ENCODE data around the gene GALM. TPM values are rescaled to one million over a fixed set of nuclear protein-coding genes. Genes with fewer than 3 reads are reported as not detected.

Gene GALM
- polyA plus RNA-seq, 1 donor (not counting 4 experiments of a cell fraction or from before 2014, with no cell fraction given): 1.2 TPM

GRCh38 chr2:38634684-38635083 lies 31.2 kb upstream of the GALM start:
- H3K27me3 ChIP-seq (ENCODE audit: control insufficient read depth, extremely low read depth, insufficient read depth, low read length): no peaks in the 10 kb centered on the region

GRCh38 chr2:38635139-38635538 lies 30.8 kb upstream of the GALM start:
- no peaks in the 10 kb centered on the region for H3K27me3 ChIP-seq (ENCODE audit: control insufficient read depth, extremely low read depth, insufficient read depth, low read length)
- H3K9me3 ChIP-seq (ENCODE audit: control insufficient read depth, low read depth, low read length): no peaks in the 10 kb centered on the region
- H4K20me1 ChIP-seq (ENCODE audit: control insufficient read depth, extremely low read depth, insufficient read depth, low read length): no peaks in the 10 kb centered on the region
- no peaks in the 10 kb centered on the region for H3K79me2 ChIP-seq (ENCODE audit: control insufficient read depth, insufficient read depth, low read length)
- H3K4me2 ChIP-seq (ENCODE audit: control insufficient read depth, extremely low read depth, insufficient read depth, low read depth, low read length): no peak overlapping the region
- no peak overlapping the region for H3K4me3 ChIP-seq (ENCODE audit: control insufficient read depth in 2 of 3, extremely low read depth in 1 of 3, insufficient read depth in 2 of 3, low read depth in 1 of 3, low read length in 3 of 3)
- TF ChIP-seq CTCF (optimal IDR thresholded peaks at IDR 0.05 in 1 of 3, IDR thresholded peaks at IDR 0.05 in 1 of 3, conservative IDR thresholded peaks at IDR 0.05 in 1 of 3; ENCODE audit: extremely low read depth in 1 of 3, insufficient read depth in 2 of 3, low read length in 3 of 3) (no peak), EZH2 (IDR thresholded peaks at IDR 0.05; ENCODE audit: low read length) (no peak)
- H2AFZ ChIP-seq (ENCODE audit: control insufficient read depth, low read length): no peak overlapping the region
- H3K36me3 ChIP-seq (ENCODE audit: control insufficient read depth in 2 of 2, extremely low read depth in 1 of 2, insufficient read depth in 2 of 2, low read length in 2 of 2): no peaks in the 10 kb centered on the region
- DNase-seq (ENCODE audit: low read depth, low spot score) (no peak), FAIRE-seq (no peak)
- dilution Hi-C loops (cut with MboI; ENCODE audit: extremely low pct_ligation_motif_present, low sequenced_read_pairs): no loop called here
- H3K4me1 ChIP-seq (ENCODE audit: control insufficient read depth, extremely low read depth, insufficient read depth, low read length): no peaks in the 10 kb centered on the region
- H3K9me1 ChIP-seq (ENCODE audit: control insufficient read depth, extremely low read depth, insufficient read depth, low read length): no peaks in the 10 kb centered on the region
- no peak overlapping the region for H3K9ac ChIP-seq (ENCODE audit: control insufficient read depth, extremely low read depth, insufficient read depth, low read length)
- H3K27ac ChIP-seq (ENCODE audit: control insufficient read depth, insufficient read depth, low read length): no peak overlapping the region

More at GRCh38 chr2:38634684-38635083, 31.2 kb upstream of the GALM start:
- no peak for FAIRE-seq
- Histone ChIP-seq H3K9ac (ENCODE audit: control insufficient read depth, extremely low read depth, insufficient read depth, low read length) (no peak overlapping the region), H3K4me2 (ENCODE audit: control insufficient read depth, extremely low read depth, insufficient read depth, low read depth, low read length) (no peak overlapping the region), H3K79me2 (ENCODE audit: control insufficient read depth, insufficient read depth, low read length) (no peaks in the 10 kb centered on the region), H2AFZ (ENCODE audit: control insufficient read depth, low read length) (no peak overlapping the region), H3K9me1 (ENCODE audit: control insufficient read depth, extremely low read depth, insufficient read depth, low read length) (no peaks in the 10 kb centered on the region), H3K27ac (ENCODE audit: control insufficient read depth, insufficient read depth, low read length) (no peak overlapping the region), H3K36me3 (ENCODE audit: control insufficient read depth in 2 of 2, extremely low read depth in 1 of 2, insufficient read depth in 2 of 2, low read length in 2 of 2) (no peaks in the 10 kb centered on the region), H3K9me3 (ENCODE audit: control insufficient read depth, low read depth, low read length) (no peaks in the 10 kb centered on the region), H3K4me3 (ENCODE audit: control insufficient read depth in 2 of 3, extremely low read depth in 1 of 3, insufficient read depth in 2 of 3, low read depth in 1 of 3, low read length in 3 of 3) (no peak overlapping the region), H4K20me1 (ENCODE audit: control insufficient read depth, extremely low read depth, insufficient read depth, low read length) (no peaks in the 10 kb centered on the region), H3K4me1 (ENCODE audit: control insufficient read depth, extremely low read depth, insufficient read depth, low read length) (no peaks in the 10 kb centered on the region)
- TF ChIP-seq CTCF (optimal IDR thresholded peaks at IDR 0.05 in 1 of 3, IDR thresholded peaks at IDR 0.05 in 1 of 3, conservative IDR thresholded peaks at IDR 0.05 in 1 of 3; ENCODE audit: extremely low read depth in 1 of 3, insufficient read depth in 2 of 3, low read length in 3 of 3) (no peak), EZH2 (IDR thresholded peaks at IDR 0.05; ENCODE audit: low read length) (no peak)
- dilution Hi-C loops (cut with MboI; ENCODE audit: extremely low pct_ligation_motif_present, low sequenced_read_pairs): no loop called here
- DNase-seq (ENCODE audit: low read depth, low spot score): no peak
